Measurements from ENCODE around the gene CAMKMT.

The CAMKMT gene

DNA sequence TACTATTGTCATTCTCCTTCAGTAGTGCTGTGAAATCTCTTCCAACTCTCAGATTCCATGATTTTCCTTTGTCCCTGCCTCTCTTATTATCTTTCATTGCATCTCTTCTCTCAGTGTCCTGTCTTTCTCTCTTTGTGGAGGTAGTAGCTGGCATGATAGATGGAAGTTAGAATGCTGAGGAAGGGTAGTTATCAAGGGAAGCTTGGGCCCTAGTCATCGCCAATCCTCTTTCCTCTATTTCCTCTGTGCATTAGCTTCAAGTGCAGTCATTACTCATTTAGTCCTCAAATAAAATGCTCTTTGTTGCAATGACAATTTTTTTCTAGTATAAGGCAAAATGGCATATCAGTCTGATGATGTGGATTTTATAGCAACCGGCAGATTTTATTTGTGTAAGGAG, 207.7 kb downstream of the CAMKMT start:
- TF ChIP-seq CTCF (IDR thresholded peaks at IDR 0.05): no peak
- Histone ChIP-seq H3K27ac (no peak overlapping the region), H3K4me3 (no peak overlapping the region)
- DNase-seq (ENCODE audit: low spot score): no peak

DNA sequence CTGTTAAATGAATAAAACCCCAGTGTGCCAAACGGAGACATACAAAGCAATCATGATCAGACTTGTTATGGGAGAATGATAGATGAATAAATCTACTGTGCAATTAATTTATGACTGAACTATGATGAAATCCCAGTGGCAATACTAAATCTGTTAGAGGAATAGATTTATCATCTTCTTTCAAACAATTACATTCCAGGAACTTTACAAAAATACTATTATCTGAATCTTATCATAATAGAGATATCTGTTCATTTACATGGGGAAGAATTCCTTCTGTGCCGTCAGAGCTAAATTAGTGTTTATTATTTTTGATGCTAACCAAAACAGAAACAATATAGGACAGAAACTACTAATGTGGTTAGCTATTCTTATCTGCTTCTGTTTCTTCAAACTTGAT, 208.5 kb downstream of the CAMKMT start:
- DNase-seq (ENCODE audit: low spot score): no peak
- TF ChIP-seq CTCF (IDR thresholded peaks at IDR 0.05): no peak
- no peak overlapping the region for H3K27ac ChIP-seq
- H3K4me3 ChIP-seq: no peak overlapping the region

DNA sequence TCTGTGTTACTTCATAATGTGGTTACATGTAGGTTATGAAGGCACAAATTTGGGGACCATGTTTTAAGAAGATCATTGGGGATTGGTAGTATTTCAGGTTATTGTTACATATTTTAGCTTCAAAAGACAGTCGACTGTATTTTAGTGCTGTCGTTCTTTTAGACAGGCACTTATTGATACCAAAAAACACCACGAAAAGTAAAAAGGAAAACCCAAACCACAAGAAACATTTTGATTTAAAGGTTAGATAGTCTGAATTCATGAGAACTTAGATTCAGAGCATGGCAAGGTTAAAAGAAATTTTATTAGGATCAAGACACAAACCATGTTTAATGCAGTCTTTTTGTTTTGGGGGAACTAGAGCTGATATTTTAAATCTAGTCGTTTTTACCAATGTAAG, 209.0 kb downstream of the CAMKMT start:
- Histone ChIP-seq H3K27ac (no peak overlapping the region), H3K4me3 (no peak overlapping the region)
- no peak for DNase-seq (ENCODE audit: low spot score)
- TF ChIP-seq CTCF (IDR thresholded peaks at IDR 0.05): no peak

- TF ChIP-seq CTCF (IDR thresholded peaks at IDR 0.05): no peak
- Histone ChIP-seq H3K4me3 (no peak overlapping the region), H3K27ac (no peak overlapping the region)
- no peak for DNase-seq (ENCODE audit: low spot score)
These were observed 210.6 kb downstream of the CAMKMT start for GRCh38 chr2:44572196-44572900.

- Histone ChIP-seq H3K4me3 (no peak overlapping the region), H3K27ac (no peak overlapping the region)
- DNase-seq (ENCODE audit: low spot score): no peak
- TF ChIP-seq CTCF (IDR thresholded peaks at IDR 0.05): no peak
These were observed 212.2 kb downstream of the CAMKMT start for GRCh38 chr2:44573996-44574395.

DNA sequence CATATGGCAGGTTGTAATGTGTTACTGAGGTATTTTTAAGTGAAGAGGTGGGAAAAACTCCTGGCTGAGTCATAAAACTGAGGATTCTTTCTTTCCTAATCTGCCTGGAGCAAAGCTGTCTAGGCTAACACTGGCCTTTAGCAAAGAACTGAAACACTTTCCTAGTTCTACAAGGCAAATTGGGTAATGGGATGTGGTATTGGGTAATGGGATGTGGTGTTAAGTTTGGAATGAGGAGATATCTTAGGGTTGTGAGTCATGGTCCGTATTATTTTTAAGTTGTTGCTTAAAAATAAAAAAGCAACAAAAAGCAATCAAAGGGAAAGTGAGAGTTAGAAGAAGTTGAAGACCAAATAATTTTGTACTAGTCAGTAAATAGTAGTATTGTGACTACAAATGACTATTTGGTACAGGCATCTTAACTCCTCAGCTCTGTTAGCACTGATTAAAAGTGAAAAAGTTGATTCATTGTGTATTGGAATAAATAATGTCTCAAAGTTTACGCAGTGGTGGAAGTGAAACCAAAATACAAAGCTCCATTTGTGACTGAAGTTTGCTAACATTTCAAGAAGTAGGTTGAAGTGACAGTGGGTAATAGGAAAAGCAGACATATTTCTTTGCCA, 216.8 kb downstream of the CAMKMT start:
- no peak for TF ChIP-seq CTCF (IDR thresholded peaks at IDR 0.05)
- Histone ChIP-seq H3K4me3 (no peak overlapping the region), H3K27ac (peak overlapping the region in 1 of 2 donors; percentile 41)
- DNase-seq (ENCODE audit: low spot score): no peak
